HepG2 (cell line): ENCODE data around the gene RB1. TPM values are rescaled to one million over a fixed set of nuclear protein-coding genes. Genes with fewer than 3 reads are reported as not detected.

Source experiments
- AHDC1 ChIP-seq: sonication (generic); formaldehyde crosslinking; IDR thresholded peaks from 2 replicates; pipeline ENCODE4 v1.5.1; 2020; ENCODE audit warnings: mild to moderate bottlenecking, missing genetic modification reagents, borderline replicate concordance
- CCDC6 ChIP-seq: sonication (generic); formaldehyde crosslinking; IDR thresholded peaks from 2 replicates; pipeline ENCODE4 v1.8.1; 2022; ENCODE audit warnings: mild to moderate bottlenecking, missing genetic modification reagents, moderate library complexity
- EP300 ChIP-seq, 3 experiments: sonication (generic) in 1 of 3; formaldehyde crosslinking in 1 of 3; IDR thresholded peaks; 2 replicates each; pipeline versions ENCODE4 v1.5.1 to v1.6.1; 2011 to 2020; ENCODE audit warnings: low read depth in 2 of 3, low read length in 2 of 3, borderline replicate concordance in 1 of 3, improper control_type of control experiment in 1 of 3, mild to moderate bottlenecking in 1 of 3, missing genetic modification reagents in 1 of 3, moderate library complexity in 1 of 3
- FOXO4 ChIP-seq: sonication (generic); formaldehyde crosslinking; conservative IDR thresholded peaks from 2 replicates; pipeline ENCODE4 v1.8.1; 2023; ENCODE audit warnings: missing genetic modification reagents
- HMG20A ChIP-seq: IDR thresholded peaks from 2 replicates; pipeline ENCODE4 v1.6.1; 2016; ENCODE audit warnings: borderline replicate concordance
- HNRNPL ChIP-seq: fragments of 200-400 bp; formaldehyde crosslinking; IDR thresholded peaks from 2 replicates; pipeline ENCODE4 v1.6.1; 2017; ENCODE audit warnings: mild to moderate bottlenecking, low read depth, low read length
- JDP2 ChIP-seq: sonication (generic); formaldehyde crosslinking; IDR thresholded peaks from 2 replicates; pipeline ENCODE4 v1.8.1; 2022; ENCODE audit warnings: missing genetic modification reagents, borderline replicate concordance
- KDM1A ChIP-seq: IDR thresholded peaks from 2 replicates; pipeline ENCODE4 v1.6.1; 2016; ENCODE audit warnings: missing compliant biosample characterization
- MIER3 ChIP-seq: IDR thresholded peaks from 2 replicates; pipeline ENCODE4 v1.6.1; 2016; ENCODE audit warnings: missing compliant biosample characterization, borderline replicate concordance
- PHF21A ChIP-seq: sonication (generic); formaldehyde crosslinking; IDR thresholded peaks from 2 replicates; pipeline ENCODE4 v1.5.0; 2020; ENCODE audit warnings: mild to moderate bottlenecking, missing genetic modification reagents
- PHF5A ChIP-seq: IDR thresholded peaks from one replicate; pipeline ENCODE4 v1.6.1; 2018; ENCODE audit warnings: low read depth, missing genetic modification reagents; ENCODE audit not compliant: unreplicated experiment
- SOX13 ChIP-seq, 3 experiments: fragments of 450-650 bp in 1 of 3; sonication (generic) in 1 of 3; formaldehyde crosslinking in 1 of 3; IDR thresholded peaks in 2 of 3; conservative IDR thresholded peaks in 1 of 3; 2 replicates each; pipeline versions ENCODE4 v1.5.0 to v1.6.1; 2016 to 2020; ENCODE audit warnings: antibody characterized with exemption in 1 of 3, mild to moderate bottlenecking in 1 of 3, missing compliant biosample characterization in 1 of 3, missing genetic modification reagents in 1 of 3, moderate library complexity in 1 of 3
- SSRP1 ChIP-seq: IDR thresholded peaks from 2 replicates; pipeline ENCODE4 v1.6.1; 2016; ENCODE audit warnings: control low read depth
- STAT5B ChIP-seq: sonication (generic); formaldehyde crosslinking; IDR thresholded peaks from 2 replicates; pipeline ENCODE4 v1.4.0; 2020; ENCODE audit warnings: missing genetic modification reagents
- ZFY ChIP-seq: sonication (generic); formaldehyde crosslinking; IDR thresholded peaks from 2 replicates; pipeline ENCODE4 v1.4.0; 2020; ENCODE audit warnings: missing genetic modification reagents
- ZNF598 ChIP-seq: sonication (generic); formaldehyde crosslinking; IDR thresholded peaks from 2 replicates; pipeline ENCODE4 v1.5.1; 2020; ENCODE audit warnings: mild to moderate bottlenecking, missing genetic modification reagents, borderline replicate concordance
- ZNF800 ChIP-seq: sonication (generic); formaldehyde crosslinking; IDR thresholded peaks from 2 replicates; pipeline ENCODE4 v1.4.0; 2020; ENCODE audit warnings: missing genetic modification reagents
- polyA plus RNA-seq, 8 experiments: library from polyadenylated mRNA; depleted of rRNA in 3 of 8; stranded (reverse) in 7 of 8; unstranded in 1 of 8; fragments of >200 nt; fragmentation: Illumina TruSeq in 4 of 8; extraction: Trizol in 4 of 8; gene quantifications; 2 replicates each; pipeline versions ENCODE4 v1.2.1 to v1.2.3, GENCODE V29; 2011 to 2016; ENCODE audit warnings: low read depth in 4 of 8, missing spikeins in 1 of 8, mixed read lengths in 1 of 8; ENCODE audit not compliant: insufficient read depth in 1 of 8
- total RNA-seq, 5 experiments: library from RNA; depleted of rRNA; stranded (reverse); fragments of >200 nt; fragmentation: Illumina TruSeq; extraction: Trizol; gene quantifications; 2 replicates each; pipeline ENCODE4 v1.2.3, GENCODE V29; 2016; ENCODE audit warnings: low read depth in 1 of 5

The RB1 gene
- total and polyA plus RNA-seq, 2 of the 13 experiments (the other 11 are each of a cell fraction or from before 2014, with no cell fraction given): 15.6 to 23.7 TPM

GRCh38 chr13:48253849-48254248 lies 49.7 kb upstream of the RB1 start (continued):
- peak; percentile 46; the same call in 1 of the 2 replicates for TF ChIP-seq AHDC1 (CRISPR knock-in tag)
- no peak for TF ChIP-seq FOXO4 (CRISPR knock-in tag)
- no peak for TF ChIP-seq STAT5B (CRISPR knock-in tag)
- no peak for TF ChIP-seq CCDC6 (CRISPR knock-in tag)
- no peak for TF ChIP-seq SSRP1 (CRISPR knock-in tag)
- TF ChIP-seq ZNF800 (CRISPR knock-in tag): no peak
- peak; percentile 44; the same call in 1 of the 2 replicates for TF ChIP-seq HMG20A
- peak in 1 of 2 experiments; percentile 75; a peak in 1 of 4 replicates for TF ChIP-seq EP300 (IDR thresholded peaks at IDR 0.05; ENCODE audit: low read depth in 2 of 2, low read length in 2 of 2)
- TF ChIP-seq EP300 (CRISPR knock-in tag; IDR thresholded peaks at IDR 0.05; ENCODE audit: borderline replicate concordance): no peak; the same call in 1 of the 2 replicates
- no peak for TF ChIP-seq ZFY (CRISPR knock-in tag)
- TF ChIP-seq MIER3: peak; percentile 42; the same call in 1 of the 2 replicates
- TF ChIP-seq JDP2: no peak
- TF ChIP-seq HNRNPL: no peak
- peak; percentile 16 for TF ChIP-seq PHF5A (CRISPR knock-in tag)
- peak; percentile 60; the same call in 1 of the 2 replicates for TF ChIP-seq PHF21A (CRISPR knock-in tag)
- no peak for TF ChIP-seq SOX13 (IDR thresholded peaks at IDR 0.05)
- TF ChIP-seq SOX13 (CRISPR knock-in tag; conservative IDR thresholded peaks at IDR 0.05 in 1 of 2, IDR thresholded peaks at IDR 0.05 in 1 of 2): peak in 1 of 2 experiments; percentile 79; a peak in 2 of 4 replicates
- TF ChIP-seq KDM1A (CRISPR knock-in tag): no peak
- no peak for TF ChIP-seq ZNF598 (CRISPR knock-in tag)
